ENCODE data around the gene SCYL2.

SCYL2 gene

DNA sequence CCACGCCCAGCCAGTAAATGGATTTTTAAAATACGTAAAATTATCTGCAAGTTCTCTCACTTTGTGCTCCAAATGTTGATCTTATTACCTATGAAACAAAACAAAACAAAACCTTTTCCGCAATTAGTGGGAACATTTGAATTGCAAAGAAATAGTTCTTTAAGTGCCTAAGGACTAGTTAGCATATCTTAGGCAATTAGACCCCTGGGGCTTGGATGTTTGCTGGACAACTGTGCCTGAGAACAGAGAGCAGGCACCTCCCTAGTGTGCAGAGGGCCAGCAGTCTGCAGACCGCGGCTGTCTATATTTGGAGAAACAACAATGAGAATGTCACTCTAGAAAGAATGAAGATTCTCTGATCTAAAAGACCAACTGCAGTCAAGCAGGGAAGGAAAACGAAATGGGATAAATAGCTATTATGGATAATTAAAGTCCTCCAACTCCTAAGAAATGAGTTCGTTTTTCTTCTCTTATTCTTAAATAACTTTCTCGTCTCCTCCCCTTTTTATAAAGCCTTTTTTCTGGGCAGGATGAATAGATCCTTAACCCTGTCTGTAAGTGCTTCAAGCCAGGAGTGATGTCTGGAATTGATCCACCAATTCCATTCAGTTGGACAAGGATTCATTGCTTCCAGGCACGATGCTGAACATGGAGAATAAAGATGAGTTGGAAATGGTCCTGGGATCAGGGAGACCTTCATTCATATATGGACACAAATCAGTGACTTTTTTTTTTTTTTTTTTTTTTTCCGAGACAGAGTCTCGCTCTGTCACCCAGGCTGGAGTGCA lies 106.1 kb downstream of the SCYL2 start:
- Histone ChIP-seq H3K4me1 (ENCODE audit: control insufficient read depth, insufficient read depth, low read length) (peaks cover 38% of the 10 kb centered on the region), H3K4me3 (ENCODE audit: low read depth, low read length) (no peak overlapping the region), H3K27me3 (ENCODE audit: control insufficient read depth, insufficient read depth, low read length) (peaks cover 3% of the 10 kb centered on the region; the same call in 1 of the 2 replicates)

DNA sequence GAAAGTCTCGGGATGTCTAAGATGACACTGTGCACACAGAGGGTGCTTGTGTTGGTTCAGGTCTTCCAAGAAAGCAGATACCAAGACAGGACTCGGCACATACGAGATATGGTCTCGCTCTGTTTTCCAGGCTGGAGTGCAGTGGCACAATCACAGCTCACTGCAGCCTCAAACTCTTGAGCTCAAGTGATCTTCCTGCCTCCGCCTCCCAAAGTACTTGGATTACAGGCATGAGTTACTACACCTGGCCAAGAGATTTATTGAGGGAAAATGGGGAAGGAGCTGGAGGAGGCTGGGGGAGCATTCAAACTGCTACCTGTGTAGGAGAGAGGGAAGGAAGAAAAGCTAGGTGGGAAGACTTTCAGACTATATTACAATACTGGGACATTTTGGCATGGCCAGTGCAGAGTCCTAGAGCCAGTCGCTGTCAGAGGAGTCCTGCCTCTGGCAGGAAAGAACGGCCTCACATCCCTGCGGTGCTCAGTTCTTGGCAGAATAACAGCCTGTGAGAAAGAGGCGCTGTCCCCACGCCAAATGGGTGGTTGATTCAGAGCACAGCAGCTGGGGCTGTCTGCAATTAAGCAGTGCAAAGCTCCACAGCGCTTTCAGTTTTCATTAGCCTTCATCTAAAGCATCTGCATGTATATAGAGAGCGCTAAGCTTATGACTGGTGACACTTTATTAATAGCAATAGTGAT lies 108.2 kb downstream of the SCYL2 start:
- H3K9ac ChIP-seq (ENCODE audit: low read depth, low read length) = no peak overlapping the region
- H3K27ac ChIP-seq (ENCODE audit: low read depth, low read length) = no peak overlapping the region
- peaks cover 38% of the 10 kb centered on the region for H3K4me1 ChIP-seq (ENCODE audit: control insufficient read depth, insufficient read depth, low read length)
- H3K9me3 ChIP-seq (ENCODE audit: control insufficient read depth, insufficient read depth, low read length) = no peaks in the 10 kb centered on the region
- peaks cover 3% of the 10 kb centered on the region; the same call in 1 of the 2 replicates for H3K27me3 ChIP-seq (ENCODE audit: control insufficient read depth, insufficient read depth, low read length)
- no peaks in the 10 kb centered on the region for H3K36me3 ChIP-seq (ENCODE audit: control insufficient read depth, insufficient read depth, low read length)
- no peak overlapping the region for H3K4me3 ChIP-seq (ENCODE audit: low read depth, low read length)

More for the DNA sequence above, 106.1 kb downstream of the SCYL2 start:
- Histone ChIP-seq H3K36me3 (ENCODE audit: control insufficient read depth, insufficient read depth, low read length) (no peaks in the 10 kb centered on the region), H3K27ac (ENCODE audit: low read depth, low read length) (peak overlapping the region; percentile 25), H3K9me3 (ENCODE audit: control insufficient read depth, insufficient read depth, low read length) (peaks cover 5% of the 10 kb centered on the region; the same call in 1 of the 2 replicates), H3K9ac (ENCODE audit: low read depth, low read length) (no peak overlapping the region)

DNA sequence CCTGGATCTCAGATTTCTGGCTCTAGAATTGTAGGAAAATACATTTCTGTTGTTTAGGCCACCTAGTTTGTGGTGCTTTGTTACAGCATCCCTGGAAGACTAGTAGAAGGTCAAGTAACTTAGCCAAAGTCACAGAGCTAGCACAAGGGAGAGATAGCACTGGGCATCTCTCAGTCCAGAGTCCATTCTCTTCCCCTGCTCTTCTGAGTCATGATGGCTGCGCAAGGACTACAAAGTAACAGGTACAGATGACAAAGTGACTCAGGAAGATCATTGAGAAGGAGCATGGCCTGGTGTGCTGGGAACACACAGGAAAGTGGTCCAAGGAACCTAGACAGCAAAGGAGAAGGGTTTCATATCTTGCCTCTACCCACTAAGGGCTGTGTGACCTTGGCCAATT lies 109.2 kb downstream of the SCYL2 start:
- no peaks in the 10 kb centered on the region for H3K36me3 ChIP-seq (ENCODE audit: control insufficient read depth, insufficient read depth, low read length)
- no peak overlapping the region for H3K27ac ChIP-seq (ENCODE audit: low read depth, low read length)
- peaks cover 31% of the 10 kb centered on the region for H3K4me1 ChIP-seq (ENCODE audit: control insufficient read depth, insufficient read depth, low read length)
- H3K27me3 ChIP-seq (ENCODE audit: control insufficient read depth, insufficient read depth, low read length) = peaks cover 3% of the 10 kb centered on the region; the same call in 1 of the 2 replicates
- H3K9ac ChIP-seq (ENCODE audit: low read depth, low read length) = no peak overlapping the region
- no peak overlapping the region for H3K4me3 ChIP-seq (ENCODE audit: low read depth, low read length)
- no peaks in the 10 kb centered on the region for H3K9me3 ChIP-seq (ENCODE audit: control insufficient read depth, insufficient read depth, low read length)

DNA sequence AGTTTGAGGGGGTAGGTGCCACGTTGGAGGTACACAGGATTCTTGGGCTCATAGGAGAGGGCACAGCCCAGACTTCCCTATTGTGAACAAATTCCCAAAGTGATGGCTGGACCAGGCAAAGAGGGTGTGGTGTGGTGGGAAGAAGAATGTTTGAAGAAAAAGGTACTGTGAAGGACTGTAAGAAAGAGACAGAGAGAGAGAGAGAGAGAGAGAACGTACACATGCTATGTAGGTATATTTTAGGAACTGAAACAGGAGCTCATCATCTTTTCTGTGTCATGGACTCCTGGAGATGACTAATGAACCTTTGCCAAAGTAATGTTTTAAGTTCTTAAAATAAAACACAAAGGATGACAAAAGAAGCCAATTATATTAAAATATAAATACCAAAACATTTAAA lies 114.4 kb downstream of the SCYL2 start:
- Histone ChIP-seq H3K9me3 (ENCODE audit: control insufficient read depth, insufficient read depth, low read length) (no peaks in the 10 kb centered on the region), H3K9ac (ENCODE audit: low read depth, low read length) (no peak overlapping the region), H3K36me3 (ENCODE audit: control insufficient read depth, insufficient read depth, low read length) (no peaks in the 10 kb centered on the region), H3K27ac (ENCODE audit: low read depth, low read length) (no peak overlapping the region), H3K4me1 (ENCODE audit: control insufficient read depth, insufficient read depth, low read length) (no peaks in the 10 kb centered on the region), H3K27me3 (ENCODE audit: control insufficient read depth, insufficient read depth, low read length) (no peaks in the 10 kb centered on the region), H3K4me3 (ENCODE audit: low read depth, low read length) (no peak overlapping the region)

DNA sequence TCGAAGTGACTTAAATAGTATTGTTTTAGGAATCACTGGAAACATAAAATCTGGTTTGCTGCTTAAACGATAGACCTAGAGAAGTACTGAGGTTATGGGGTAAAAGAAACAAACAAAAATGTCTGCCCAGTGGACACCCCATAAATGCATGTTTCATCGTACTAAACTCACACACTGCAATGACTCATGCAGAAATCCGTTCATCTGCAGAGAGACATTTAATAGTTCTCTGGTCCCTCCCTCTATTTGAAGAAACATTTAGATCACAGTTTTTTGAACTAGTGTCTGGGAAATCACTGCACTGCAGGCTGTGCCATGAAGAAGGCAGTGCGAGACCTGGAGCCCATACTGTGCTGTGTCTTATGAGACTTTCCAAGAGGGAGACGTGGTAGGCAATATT lies 115.4 kb downstream of the SCYL2 start:
- Histone ChIP-seq H3K27me3 (ENCODE audit: control insufficient read depth, insufficient read depth, low read length) (no peaks in the 10 kb centered on the region), H3K9me3 (ENCODE audit: control insufficient read depth, insufficient read depth, low read length) (no peaks in the 10 kb centered on the region), H3K4me1 (ENCODE audit: control insufficient read depth, insufficient read depth, low read length) (no peaks in the 10 kb centered on the region), H3K9ac (ENCODE audit: low read depth, low read length) (no peak overlapping the region), H3K36me3 (ENCODE audit: control insufficient read depth, insufficient read depth, low read length) (no peaks in the 10 kb centered on the region), H3K27ac (ENCODE audit: low read depth, low read length) (no peak overlapping the region), H3K4me3 (ENCODE audit: low read depth, low read length) (no peak overlapping the region)

DNA sequence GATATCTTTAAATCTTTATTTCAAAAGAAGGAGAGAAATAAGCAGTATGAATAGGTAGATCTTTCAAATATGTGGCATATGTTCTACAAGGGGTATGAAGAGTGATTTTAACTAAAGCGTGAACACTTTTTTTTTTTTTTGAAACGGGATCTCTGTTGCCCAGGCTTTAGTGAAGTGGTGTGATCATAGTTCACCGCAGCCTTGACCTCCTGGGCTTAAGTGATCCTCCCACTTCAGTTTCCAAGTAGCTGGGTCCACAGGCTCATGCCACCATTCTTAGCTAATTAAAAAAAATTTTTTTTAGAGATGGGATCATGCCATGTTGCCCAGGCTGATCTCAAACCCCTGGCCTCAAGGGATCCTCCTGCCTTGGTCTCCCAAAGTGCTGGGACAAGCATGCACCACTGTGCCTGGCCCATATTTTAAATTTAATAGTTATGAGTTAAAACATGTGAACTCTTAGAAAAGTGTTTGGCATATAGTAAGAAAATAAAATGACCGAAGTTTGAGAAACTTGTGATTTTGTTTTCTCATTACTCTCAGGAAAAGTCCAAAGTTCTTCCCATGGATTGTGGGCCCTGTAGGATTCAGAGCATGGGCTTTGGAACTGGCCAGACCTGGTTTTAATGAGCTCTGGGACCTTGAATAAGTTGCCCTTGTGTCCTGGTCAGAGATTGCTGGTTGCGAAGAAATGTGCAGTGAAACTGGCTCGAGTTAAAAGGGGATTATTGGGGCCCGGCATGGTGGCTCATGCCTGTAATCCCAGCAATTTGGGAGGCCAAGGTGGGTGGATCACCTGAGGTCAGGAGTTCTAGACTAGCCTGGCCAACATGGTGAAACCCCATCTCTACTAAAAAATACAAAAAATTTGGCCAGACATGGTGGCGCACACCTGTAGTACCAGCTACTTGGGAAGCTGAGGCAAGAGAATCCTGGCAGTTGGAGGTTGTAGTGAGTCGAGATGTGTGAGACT lies 116.9 kb downstream of the SCYL2 start:
- H3K27me3 ChIP-seq (ENCODE audit: control insufficient read depth, insufficient read depth, low read length) = no peaks in the 10 kb centered on the region
- no peak overlapping the region for H3K9ac ChIP-seq (ENCODE audit: low read depth, low read length)
- no peak overlapping the region for H3K4me3 ChIP-seq (ENCODE audit: low read depth, low read length)
- no peaks in the 10 kb centered on the region for H3K4me1 ChIP-seq (ENCODE audit: control insufficient read depth, insufficient read depth, low read length)
- H3K36me3 ChIP-seq (ENCODE audit: control insufficient read depth, insufficient read depth, low read length) = no peaks in the 10 kb centered on the region
- no peaks in the 10 kb centered on the region for H3K9me3 ChIP-seq (ENCODE audit: control insufficient read depth, insufficient read depth, low read length)
- no peak overlapping the region for H3K27ac ChIP-seq (ENCODE audit: low read depth, low read length)

DNA sequence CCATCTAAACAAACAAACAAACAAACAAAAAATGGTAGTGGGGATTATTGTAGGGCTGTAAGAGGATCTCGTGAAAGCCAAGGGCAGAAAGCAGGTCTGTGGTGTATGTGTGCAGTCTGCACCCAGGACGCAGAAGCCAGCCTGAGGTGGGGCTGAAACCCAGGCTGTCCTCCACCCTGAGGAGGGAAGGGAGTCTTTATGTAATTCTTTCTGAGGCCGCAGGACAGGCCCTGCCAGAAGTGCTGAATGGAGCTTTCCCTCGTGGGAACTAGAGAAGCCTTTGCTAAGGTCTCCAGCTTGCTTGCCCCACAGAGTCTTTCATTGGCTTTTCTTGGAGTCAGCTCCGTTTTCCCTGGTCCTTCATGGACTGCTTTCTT lies 117.6 kb downstream of the SCYL2 start:
- no peaks in the 10 kb centered on the region for H3K36me3 ChIP-seq (ENCODE audit: control insufficient read depth, insufficient read depth, low read length)
- no peaks in the 10 kb centered on the region for H3K4me1 ChIP-seq (ENCODE audit: control insufficient read depth, insufficient read depth, low read length)
- H3K27me3 ChIP-seq (ENCODE audit: control insufficient read depth, insufficient read depth, low read length) = no peaks in the 10 kb centered on the region
- no peak overlapping the region for H3K27ac ChIP-seq (ENCODE audit: low read depth, low read length)
- H3K9ac ChIP-seq (ENCODE audit: low read depth, low read length) = no peak overlapping the region
- H3K4me3 ChIP-seq (ENCODE audit: low read depth, low read length) = no peak overlapping the region
- no peaks in the 10 kb centered on the region for H3K9me3 ChIP-seq (ENCODE audit: control insufficient read depth, insufficient read depth, low read length)

DNA sequence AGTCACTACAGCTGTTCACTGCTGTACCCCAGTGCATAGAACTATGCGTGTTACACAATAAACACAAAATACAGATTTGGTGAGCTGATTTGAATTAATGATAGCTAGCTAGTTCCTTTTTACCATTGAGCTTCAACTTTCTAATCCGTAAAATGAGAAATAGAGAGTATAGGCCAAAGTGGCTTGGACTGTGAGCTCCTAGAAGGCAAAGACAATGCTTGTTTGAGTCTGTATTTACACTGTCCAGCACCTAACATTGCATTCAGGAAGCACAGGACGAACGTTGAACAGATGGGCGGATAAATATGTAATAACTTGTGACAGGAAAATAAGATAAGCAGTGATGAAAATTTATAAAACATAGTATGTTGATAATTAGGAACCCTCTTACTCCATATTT lies 121.4 kb downstream of the SCYL2 start:
- Histone ChIP-seq H3K9me3 (ENCODE audit: control insufficient read depth, insufficient read depth, low read length) (no peaks in the 10 kb centered on the region), H3K27ac (ENCODE audit: low read depth, low read length) (no peak overlapping the region), H3K4me1 (ENCODE audit: control insufficient read depth, insufficient read depth, low read length) (no peaks in the 10 kb centered on the region), H3K4me3 (ENCODE audit: low read depth, low read length) (no peak overlapping the region), H3K36me3 (ENCODE audit: control insufficient read depth, insufficient read depth, low read length) (no peaks in the 10 kb centered on the region), H3K27me3 (ENCODE audit: control insufficient read depth, insufficient read depth, low read length) (no peaks in the 10 kb centered on the region), H3K9ac (ENCODE audit: low read depth, low read length) (no peak overlapping the region)

Data from HUES48 (cell line).